ENCODE data around the gene DUOX2.

- TF ChIP-seq CTCF (optimal IDR thresholded peaks at IDR 0.05 in 1 of 3, IDR thresholded peaks at IDR 0.05 in 1 of 3, conservative IDR thresholded peaks at IDR 0.05 in 1 of 3; ENCODE audit: extremely low read depth in 1 of 3, insufficient read depth in 2 of 3, low read length in 3 of 3) (no peak), EZH2 (IDR thresholded peaks at IDR 0.05; ENCODE audit: low read length) (no peak)
Observed at GRCh38 chr15:45118996-45119395, 5.0 kb upstream of the DUOX2 start.

Data from keratinocyte (primary cell).